Esophagus squamous epithelium (tissue), 5 donors: ENCODE data around the gene TTC3. TPM values are rescaled to one million over a fixed set of nuclear protein-coding genes. Genes with fewer than 3 reads are reported as not detected.
"Not testable (repeated sequence)": the region's sequence is repeated elsewhere in the genome, so short reads cannot be mapped to it uniquely, and the experiment has no call there.

Experiments
- DNase-seq: peaks from one replicate; lab custom pipeline; 2025; lab: John Stamatoyannopoulos, UW
- H3K27ac ChIP-seq, 4 donors: fragments of 200-600 bp; sonication (generic); one replicate each; pipeline ENCODE4 v1.5.1; 2016 to 2019; ENCODE audit warnings: mild to moderate bottlenecking in 1 of 4
- H3K27me3 ChIP-seq, 4 donors: fragments of 200-600 bp; sonication (generic); 1 replicate in 3 of 4; 2 replicates in 1 of 4; pipeline versions ENCODE4 v1.5.1 to v1.6.0; 2017 to 2021; ENCODE audit warnings: antibody characterized with exemption in 1 of 4
- H3K36me3 ChIP-seq, 3 donors: fragments of 200-600 bp; sonication (generic); one replicate each; pipeline ENCODE4 v1.5.1; 2016 to 2019
- H3K4me1 ChIP-seq, 3 donors: fragments of 200-600 bp; sonication (generic); one replicate each; pipeline ENCODE4 v1.5.1; 2017 to 2019
- H3K4me3 ChIP-seq, 4 donors: fragments of 200-600 bp; sonication (generic); 1 replicate in 3 of 4; 2 replicates in 1 of 4; pipeline ENCODE4 v1.5.1; 2016 to 2019; ENCODE audit warnings: mild to moderate bottlenecking in 2 of 4, moderate library complexity in 1 of 4
- H3K9me3 ChIP-seq, 3 donors: fragments of 200-600 bp; sonication (generic); one replicate each; pipeline ENCODE4 v1.5.1; 2016 to 2019
- POLR2A ChIP-seq, 4 donors: fragments of 450-650 bp; IDR thresholded peaks; one replicate each; pipeline ENCODE4 v1.6.1; 2017; ENCODE audit warnings: antibody characterized with exemption in 4 of 4, mild to moderate bottlenecking in 4 of 4, moderate library complexity in 3 of 4
- WGBS, 2 donors: methylation state at CpG; one replicate each; pipeline ENCODE4 v1.1.5; 2018; 5-methylcytosine and 5-hydroxymethylcytosine counted together
- intact Hi-C: fragments of 100-400 bp; cut with DNase I; formaldehyde crosslinking; loops from one replicate; pipeline ENCODE4 v1.15.0; 2022
- total RNA-seq, 4 donors: library from RNA; depleted of rRNA; stranded (reverse); fragments of >200 nt; gene quantifications; one replicate each; pipeline ENCODE4 v1.1.0, GENCODE V29; 2016
- TF ChIP-seq, protein P1 (sequence below), 6 experiments: fragments of 450-650 bp in 4 of 6; fragments of 200-600 bp in 2 of 6; sonication (generic) in 2 of 6; IDR thresholded peaks; one replicate each; pipeline ENCODE4 v1.5.1; 2016 to 2019; ENCODE audit warnings: antibody characterized with exemption in 6 of 6, mild to moderate bottlenecking in 4 of 6, moderate library complexity in 4 of 6
- donor health status: DM: yes; HTN: yes; CAD: no.

TTC3 gene
- total RNA-seq, 4 donors from 2014 or later = 41.2 to 80.1 (median 64.1) TPM

DNA sequence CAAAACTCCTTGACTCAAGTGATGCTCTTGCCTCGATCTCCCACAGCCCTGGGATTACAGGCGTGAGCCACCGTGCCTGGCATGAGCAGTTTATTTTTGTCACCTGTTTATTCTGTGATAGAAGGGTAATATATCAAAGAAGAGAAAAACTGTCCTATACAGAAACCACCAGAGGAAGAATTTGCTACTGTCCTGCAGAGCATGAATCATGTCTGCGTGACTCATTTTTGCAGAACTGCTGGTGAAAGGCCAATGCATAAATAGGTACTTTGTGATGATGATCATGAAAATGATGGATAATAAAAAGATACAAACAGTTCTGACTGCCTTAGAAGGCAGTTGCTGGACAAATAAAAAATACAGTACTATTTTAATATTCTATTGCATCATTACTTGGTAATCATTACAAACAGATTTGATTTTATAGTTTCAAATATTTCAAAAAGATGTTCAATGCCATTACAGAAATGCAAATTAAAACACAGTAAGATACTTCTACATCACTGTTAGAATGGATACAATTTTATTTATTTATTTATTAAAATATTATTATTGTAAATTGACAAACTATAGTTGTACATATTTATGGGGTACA is 40.1 kb upstream of the TTC3 start:
- Histone ChIP-seq H3K4me3 (no peak overlapping the region), H3K27me3 (no peaks in the 10 kb centered on the region), H3K36me3 (no peaks in the 10 kb centered on the region), H3K9me3 (no peaks in the 10 kb centered on the region), H3K4me1 (peaks cover 0 to 5% (median 0%) of the 10 kb centered on the region in 3 donors), H3K27ac (no peak overlapping the region)
- TF ChIP-seq, protein P1, sequence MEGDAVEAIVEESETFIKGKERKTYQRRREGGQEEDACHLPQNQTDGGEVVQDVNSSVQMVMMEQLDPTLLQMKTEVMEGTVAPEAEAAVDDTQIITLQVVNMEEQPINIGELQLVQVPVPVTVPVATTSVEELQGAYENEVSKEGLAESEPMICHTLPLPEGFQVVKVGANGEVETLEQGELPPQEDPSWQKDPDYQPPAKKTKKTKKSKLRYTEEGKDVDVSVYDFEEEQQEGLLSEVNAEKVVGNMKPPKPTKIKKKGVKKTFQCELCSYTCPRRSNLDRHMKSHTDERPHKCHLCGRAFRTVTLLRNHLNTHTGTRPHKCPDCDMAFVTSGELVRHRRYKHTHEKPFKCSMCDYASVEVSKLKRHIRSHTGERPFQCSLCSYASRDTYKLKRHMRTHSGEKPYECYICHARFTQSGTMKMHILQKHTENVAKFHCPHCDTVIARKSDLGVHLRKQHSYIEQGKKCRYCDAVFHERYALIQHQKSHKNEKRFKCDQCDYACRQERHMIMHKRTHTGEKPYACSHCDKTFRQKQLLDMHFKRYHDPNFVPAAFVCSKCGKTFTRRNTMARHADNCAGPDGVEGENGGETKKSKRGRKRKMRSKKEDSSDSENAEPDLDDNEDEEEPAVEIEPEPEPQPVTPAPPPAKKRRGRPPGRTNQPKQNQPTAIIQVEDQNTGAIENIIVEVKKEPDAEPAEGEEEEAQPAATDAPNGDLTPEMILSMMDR (IDR thresholded peaks at IDR 0.05) = no peak
- no peak for TF ChIP-seq POLR2A (IDR thresholded peaks at IDR 0.05)
- 37% methylated on average over 4 of the region's 4 CpGs for WGBS, 2 donors
- intact Hi-C loops = no loop called here
- no peak for DNase-seq

DNA sequence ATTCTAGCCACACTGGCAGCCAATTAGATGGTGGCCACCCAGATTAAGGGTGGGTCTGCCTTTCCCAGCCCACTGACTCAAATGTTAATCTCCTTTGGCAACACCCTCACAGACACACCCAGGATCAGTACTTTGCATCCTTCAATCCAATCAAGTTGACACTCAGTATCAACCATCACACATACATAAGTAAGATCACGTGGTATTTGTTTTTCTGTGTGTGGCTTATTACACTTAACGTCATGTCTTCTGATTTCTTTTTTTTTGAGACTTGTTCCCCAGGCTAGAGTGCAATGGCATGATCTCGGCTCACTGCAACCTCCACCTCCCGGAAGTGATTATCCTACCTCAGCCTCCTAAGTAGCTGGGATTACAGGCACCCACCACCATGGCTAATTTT is 38.7 kb upstream of the TTC3 start:
- H3K36me3 ChIP-seq, intact Hi-C loops, H3K27me3 ChIP-seq, H3K4me3 ChIP-seq, H3K27ac ChIP-seq, DNase-seq, H3K9me3 ChIP-seq, H3K4me1 ChIP-seq: not testable (repeated sequence)
- 81 to 82% methylated on average over 4 of the region's 4 CpGs for WGBS, 2 donors

DNA sequence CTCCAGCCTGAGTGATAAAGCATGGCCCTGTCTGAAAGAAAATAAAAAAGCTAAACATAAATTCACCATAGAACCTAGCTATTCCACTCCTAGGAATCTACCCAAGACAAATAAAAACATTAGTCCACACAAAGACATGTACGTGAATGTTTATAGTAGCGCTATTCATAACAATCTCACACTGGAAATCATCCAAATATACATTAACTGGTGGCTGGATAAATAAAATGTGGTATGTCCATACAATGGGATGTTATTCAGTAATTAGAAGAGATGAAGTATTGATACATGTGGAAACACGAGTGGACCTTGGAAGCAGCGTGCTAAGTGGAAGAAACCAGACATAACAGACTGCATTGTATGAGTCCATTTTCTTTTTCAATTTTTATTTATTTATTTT is 36.9 kb upstream of the TTC3 start:
- Histone ChIP-seq H3K4me1 (peaks cover 0 to 5% (median 0%) of the 10 kb centered on the region in 3 donors), H3K4me3 (no peak overlapping the region), H3K36me3 (no peaks in the 10 kb centered on the region), H3K27ac (no peak overlapping the region), H3K9me3 (no peaks in the 10 kb centered on the region), H3K27me3 (no peaks in the 10 kb centered on the region)
- intact Hi-C loops = no loop called here
- no peak for TF ChIP-seq POLR2A (IDR thresholded peaks at IDR 0.05)
- TF ChIP-seq, protein P1 (IDR thresholded peaks at IDR 0.05) = no peak
- no peak for DNase-seq
- 75 to 76% methylated on average over 4 of the region's 4 CpGs for WGBS, 2 donors

DNA sequence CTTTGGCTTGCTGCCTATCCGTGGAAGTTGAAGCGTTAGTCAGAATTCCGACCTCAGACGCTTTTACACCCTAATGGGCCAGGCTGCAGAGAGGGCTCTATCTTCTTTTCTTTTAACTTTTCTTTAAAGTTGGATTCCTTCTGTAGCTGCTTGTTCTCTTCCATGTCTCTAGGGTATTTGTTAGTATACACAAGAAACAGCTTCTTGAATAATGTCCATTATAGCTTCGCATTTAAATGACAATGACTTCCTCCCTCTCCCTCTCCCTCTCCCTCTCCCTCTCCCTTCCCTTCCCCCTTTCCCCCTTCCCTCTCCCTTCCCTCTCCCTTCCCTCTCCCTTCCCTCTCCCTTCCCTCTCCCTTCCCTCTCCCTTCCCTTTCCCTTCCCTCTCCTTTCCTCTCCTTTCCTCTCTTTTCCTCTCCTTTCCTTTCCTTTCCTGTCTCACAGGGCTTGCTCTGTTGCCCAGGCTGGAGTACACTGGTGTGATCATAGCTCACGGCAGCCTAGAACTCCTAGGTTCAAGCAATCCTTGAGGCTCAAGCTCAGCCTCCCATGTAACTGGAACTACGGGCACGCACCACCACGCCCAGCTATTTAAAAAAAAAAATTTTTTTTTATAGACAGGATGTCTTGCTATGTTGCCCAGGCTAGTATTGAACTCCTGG is 33.5 kb upstream of the TTC3 start:
- intact Hi-C loops = no loop called here
- Histone ChIP-seq H3K36me3 (no peaks in the 10 kb centered on the region), H3K27me3 (no peaks in the 10 kb centered on the region), H3K27ac (no peak overlapping the region), H3K9me3 (no peaks in the 10 kb centered on the region), H3K4me3 (no peak overlapping the region), H3K4me1 (peaks cover 0 to 13% (median 0%) of the 10 kb centered on the region in 3 donors)
- DNase-seq = no peak
- WGBS, 2 donors = 66 to 78% methylated on average over 9 of the region's 9 CpGs
- no peak for TF ChIP-seq POLR2A (IDR thresholded peaks at IDR 0.05)
- TF ChIP-seq, protein P1 (IDR thresholded peaks at IDR 0.05) = no peak

DNA sequence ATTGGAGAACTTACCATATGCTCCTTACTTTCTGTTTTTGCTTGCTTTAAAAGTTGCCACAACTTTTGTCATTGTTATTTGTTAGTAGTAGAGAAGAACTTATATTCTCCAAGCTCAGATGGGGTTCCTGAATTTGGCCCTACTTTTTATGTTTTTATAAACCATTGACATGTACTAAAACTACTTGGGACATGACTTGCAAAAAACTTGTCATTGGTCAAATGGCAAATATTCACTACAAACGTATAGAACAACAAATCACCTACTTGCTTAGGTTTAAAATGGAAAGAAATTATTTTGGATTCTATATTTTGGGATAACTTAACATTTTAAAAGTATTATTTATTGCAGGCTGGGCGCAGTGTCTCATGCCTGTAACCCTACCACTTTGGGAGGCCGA is 32.8 kb upstream of the TTC3 start:
- TF ChIP-seq, protein P1 (IDR thresholded peaks at IDR 0.05) = no peak
- TF ChIP-seq POLR2A (IDR thresholded peaks at IDR 0.05) = no peak
- H3K27ac ChIP-seq = no peak overlapping the region
- intact Hi-C loops = no loop called here
- no peaks in the 10 kb centered on the region for H3K36me3 ChIP-seq
- no peak for DNase-seq
- no peaks in the 10 kb centered on the region for H3K9me3 ChIP-seq
- no peak overlapping the region for H3K4me3 ChIP-seq
- 87 to 92% methylated on average over 3 of the region's 3 CpGs for WGBS, 2 donors
- no peaks in the 10 kb centered on the region for H3K27me3 ChIP-seq
- peaks cover 0 to 13% (median 0%) of the 10 kb centered on the region in 3 donors for H3K4me1 ChIP-seq
